Caco-2 (cell line): Measurements from ENCODE around the gene DTNB. TPM values are rescaled to one million over a fixed set of nuclear protein-coding genes. Genes with fewer than 3 reads are reported as not detected.

Experiments used
- BruUV-seq: library from RNA; stranded (reverse); fragments of 400-500 nt; replicated peaks from 2 replicates; lab custom pipeline; 2021; lab: Mats Ljungman, UMichigan
- CTCF ChIA-PET: fragments of 300-600 bp; sonication (Branson Sonifier 250); formaldehyde crosslinking; loops from one replicate; lab custom pipeline; 2022; ENCODE audit warnings: antibody characterized with exemption; lab: Charles Lee
- POLR2A ChIA-PET: fragments of 300-600 bp; sonication (Branson Sonifier 250); formaldehyde crosslinking; loops from one replicate; lab custom pipeline; 2022; ENCODE audit warnings: antibody characterized with exemption; lab: Charles Lee
- DNase-seq, 2 experiments: peaks; one replicate each; pipeline versions ENCODE4 v3.0.0 to v3.0.0-alpha.2; 2020 to 2022
- H3K27me3 ChIP-seq: replicated peaks from 2 replicates; pipeline ENCODE4 v1.6.0; 2011; ENCODE audit warnings: low read length; ENCODE audit not compliant: control insufficient read depth, insufficient read depth
- H3K36me3 ChIP-seq: 2 replicates; pipeline ENCODE4 v1.5.1; 2011; ENCODE audit warnings: low read length; ENCODE audit not compliant: control insufficient read depth, insufficient read depth
- H3K4me1 ChIP-seq: fragments of 250-450 bp; sonication (Bioruptor Pico); 2 replicates; pipeline ENCODE4 v1.5.1; 2020; ENCODE audit warnings: mild to moderate bottlenecking
- H3K4me3 ChIP-seq: 2 replicates; pipeline ENCODE4 v1.5.1; 2011; ENCODE audit warnings: low read depth, mild to moderate bottlenecking, control low read depth, low read length
- H3K9me3 ChIP-seq: fragments of 250-450 bp; sonication (Bioruptor Pico); 2 replicates; pipeline ENCODE4 v1.5.1; 2020; ENCODE audit warnings: mild to moderate bottlenecking, moderate library complexity
- H3K27ac Mint-ChIP-seq: one replicate; pipeline ENCODE4 v1.8.0; 2022; ENCODE audit warnings: mixed read lengths; ENCODE audit not compliant: unreplicated experiment
- H3K27me3 Mint-ChIP-seq: one replicate; pipeline ENCODE4 v1.8.0; 2022; ENCODE audit warnings: mixed read lengths; ENCODE audit not compliant: insufficient read depth, unreplicated experiment
- H3K36me3 Mint-ChIP-seq: one replicate; pipeline ENCODE4 v1.8.0; 2022; ENCODE audit warnings: mild to moderate bottlenecking, mixed read lengths; ENCODE audit not compliant: insufficient read depth, unreplicated experiment
- H3K4me1 Mint-ChIP-seq: one replicate; pipeline ENCODE4 v1.8.0; 2022; ENCODE audit warnings: low read depth, mixed read lengths; ENCODE audit not compliant: unreplicated experiment
- H3K4me3 Mint-ChIP-seq: one replicate; pipeline ENCODE4 v1.8.0; 2022; ENCODE audit warnings: mild to moderate bottlenecking, moderate library complexity, mixed read lengths; ENCODE audit not compliant: unreplicated experiment
- H3K9me3 Mint-ChIP-seq: one replicate; pipeline ENCODE4 v1.8.0; 2022; ENCODE audit warnings: mixed read lengths; ENCODE audit not compliant: unreplicated experiment
- CTCF ChIP-seq, 2 experiments: fragments of 200-600 bp in 1 of 2; IDR thresholded peaks; 1 replicate in 1 of 2; 2 replicates in 1 of 2; pipeline versions ENCODE4 v1.5.1 to v1.8.0; 2011 to 2022; ENCODE audit warnings: antibody characterized with exemption in 1 of 2, control low read depth in 1 of 2, inconsistent platforms in 1 of 2, low read depth in 1 of 2, low read length in 1 of 2, mild to moderate bottlenecking in 1 of 2, moderate library complexity in 1 of 2; ENCODE audit not compliant: insufficient read depth in 1 of 2, severe bottlenecking in 1 of 2, unreplicated experiment in 1 of 2
- intact Hi-C: fragments of 100-400 bp; cut with micrococcal nuclease; formaldehyde crosslinking; loops from one replicate; pipeline ENCODE4 v1.10.0; 2022; ENCODE audit not compliant: unreplicated experiment
- total RNA-seq: library from RNA; stranded (reverse); gene quantifications from 2 replicates; pipeline ENCODE4 v1.2.3, GENCODE V29; 2022

DTNB gene
- total RNA-seq, 1 experiment from 2014 or later = 50.4 TPM

DNA sequence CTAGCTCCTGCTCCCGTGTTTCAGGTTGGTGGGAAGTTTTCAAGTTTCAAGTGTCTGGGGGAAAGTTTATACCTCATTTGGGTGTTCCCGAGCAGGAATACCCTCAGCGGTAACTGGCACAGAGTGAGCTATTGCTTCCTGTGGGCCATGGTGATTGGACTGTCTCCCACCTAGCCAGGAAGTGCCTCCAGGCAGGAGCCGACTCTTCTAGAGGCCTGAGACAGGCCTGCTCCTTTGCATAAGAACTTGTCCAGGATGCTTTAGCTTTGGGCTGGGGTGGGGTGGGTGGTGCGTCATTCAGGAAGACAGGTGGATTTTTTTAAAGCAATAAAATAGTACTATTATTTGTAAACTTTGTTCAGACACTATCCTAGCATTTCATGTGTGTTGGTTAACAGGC is 308.1 kb downstream of the DTNB start:
- peaks cover 3% of the 10 kb centered on the region for H3K27me3 Mint-ChIP-seq
- no peak overlapping the region for H3K4me3 Mint-ChIP-seq
- Histone ChIP-seq H3K4me3 (no peak overlapping the region), H3K36me3 (no peaks in the 10 kb centered on the region), H3K9me3 (no peaks in the 10 kb centered on the region), H3K4me1 (no peaks in the 10 kb centered on the region), H3K27me3 (no peaks in the 10 kb centered on the region)
- POLR2A ChIA-PET = no interaction called here
- intact Hi-C loops = no loop called here
- no peak overlapping the region for H3K27ac Mint-ChIP-seq
- TF ChIP-seq CTCF (IDR thresholded peaks at IDR 0.05; ENCODE audit: insufficient read depth in 1 of 2, low read depth in 1 of 2, low read length in 1 of 2, severe bottlenecking in 1 of 2, unreplicated experiment in 1 of 2) = no peak
- no peak for DNase-seq
- H3K4me1 Mint-ChIP-seq = peaks cover 3% of the 10 kb centered on the region
- H3K9me3 Mint-ChIP-seq = no peaks in the 10 kb centered on the region
- H3K36me3 Mint-ChIP-seq = no peaks in the 10 kb centered on the region
- no TSS peak for BruUV-seq
- CTCF ChIA-PET = interaction anchor here (0.6 to 0.7 kb wide), 2 partner anchors 11 to 144 kb away, joined by 3 read pairs; no protein-coding TSS in a partner anchor

DNA sequence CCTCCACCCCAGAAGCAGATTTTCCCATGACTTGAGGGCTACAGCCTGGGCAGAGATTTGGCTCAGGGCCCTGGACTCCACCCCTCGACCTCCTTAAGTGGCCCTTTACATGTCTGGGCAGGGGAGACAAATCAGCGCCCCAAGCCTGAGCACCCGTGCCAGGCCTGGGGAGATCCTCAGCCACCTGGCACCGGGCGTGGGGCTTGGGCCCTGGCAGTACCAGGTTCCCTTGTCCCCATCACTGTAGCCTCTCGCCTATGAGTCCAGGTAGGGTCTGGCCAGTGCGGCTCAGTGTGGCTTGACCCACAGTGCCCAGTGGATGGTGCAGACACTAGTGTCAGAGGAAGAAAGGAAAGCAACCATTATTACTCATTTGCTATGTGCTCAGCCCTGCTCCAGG is 309.6 kb downstream of the DTNB start:
- H3K27me3 ChIP-seq = no peaks in the 10 kb centered on the region
- no TSS peak for BruUV-seq
- H3K4me3 Mint-ChIP-seq = no peak overlapping the region
- no peaks in the 10 kb centered on the region for H3K36me3 ChIP-seq
- H3K9me3 ChIP-seq = no peaks in the 10 kb centered on the region
- TF ChIP-seq CTCF (IDR thresholded peaks at IDR 0.05; ENCODE audit: insufficient read depth in 1 of 2, low read depth in 1 of 2, low read length in 1 of 2, severe bottlenecking in 1 of 2, unreplicated experiment in 1 of 2) = no peak
- DNase-seq = no peak
- H3K27me3 Mint-ChIP-seq = peaks cover 3% of the 10 kb centered on the region
- CTCF ChIA-PET = no interaction called here
- intact Hi-C loops = loop anchor here (5.0 kb wide), 1 partner anchor 159 kb away; no protein-coding TSS in a partner anchor
- no peaks in the 10 kb centered on the region for H3K9me3 Mint-ChIP-seq
- H3K4me1 Mint-ChIP-seq = no peaks in the 10 kb centered on the region
- POLR2A ChIA-PET = interaction anchor here (0.6 kb wide), 1 partner anchor 210 kb away, joined by 5 read pairs; no protein-coding TSS in a partner anchor
- no peak overlapping the region for H3K4me3 ChIP-seq
- no peak overlapping the region for H3K27ac Mint-ChIP-seq
- no peaks in the 10 kb centered on the region for H3K4me1 ChIP-seq
- H3K36me3 Mint-ChIP-seq = no peaks in the 10 kb centered on the region

- ChIA-PET POLR2A (interaction anchor here (0.7 kb wide), 3 partner anchors 15 to 1284 kb away, joined by 5 to 15 read pairs (median 5); no protein-coding TSS in a partner anchor), CTCF (interaction anchor here (0.5 to 1.5 kb wide), 37 partner anchors 9 to 1559 kb away, joined by 3 to 31 read pairs (median 4); partner anchors contain the start of genes ASXL2 and DNMT3A)
- peak overlapping the region; percentile 19 for H3K27ac Mint-ChIP-seq
- Histone ChIP-seq H3K4me1 (no peaks in the 10 kb centered on the region), H3K4me3 (no peak overlapping the region), H3K27me3 (no peaks in the 10 kb centered on the region), H3K9me3 (no peaks in the 10 kb centered on the region), H3K36me3 (no peaks in the 10 kb centered on the region)
- no peaks in the 10 kb centered on the region for H3K9me3 Mint-ChIP-seq
- BruUV-seq = no TSS peak
- peak overlapping the region; percentile 48 for H3K4me3 Mint-ChIP-seq
- TF ChIP-seq CTCF (IDR thresholded peaks at IDR 0.05; ENCODE audit: insufficient read depth in 1 of 2, low read depth in 1 of 2, low read length in 1 of 2, severe bottlenecking in 1 of 2, unreplicated experiment in 1 of 2) = no peak
- H3K36me3 Mint-ChIP-seq = no peaks in the 10 kb centered on the region
- DNase-seq = no peak
- intact Hi-C loops = loop anchor here (1.0 to 5.0 kb wide), 5 partner anchors 8 to 205 kb away; no protein-coding TSS in a partner anchor
- peaks cover 3% of the 10 kb centered on the region for H3K27me3 Mint-ChIP-seq
- H3K4me1 Mint-ChIP-seq = no peaks in the 10 kb centered on the region
Measured at GRCh38 chr2:25362434-25363145, 310.8 kb downstream of the DTNB start.
